Measurements from ENCODE around the gene HOXC5. TPM values are rescaled to one million over a fixed set of nuclear protein-coding genes. Genes with fewer than 3 reads are reported as not detected.

Gene HOXC5
- total RNA-seq, 1 experiment from 2014 or later = 5.0 TPM

GRCh38 chr12:54009171-54010052, 23.4 kb upstream of the HOXC5 start:
- Histone ChIP-seq H3K27ac (ENCODE audit: low read length) (peak overlapping the region; percentile 92), H3K9me3 (ENCODE audit: control insufficient read depth, insufficient read depth, low read depth, low read length) (no peaks in the 10 kb centered on the region), H3K4me1 (ENCODE audit: control insufficient read depth, insufficient read depth, low read length) (peaks cover 54% of the 10 kb centered on the region), H3K4me3 (ENCODE audit: low read depth in 2 of 2, low read length in 2 of 2) (peak overlapping the region; percentile 47 to 61), H3K27me3 (ENCODE audit: control insufficient read depth, insufficient read depth, low read length) (no peaks in the 10 kb centered on the region), H3K36me3 (ENCODE audit: control insufficient read depth, insufficient read depth, low read length) (no peaks in the 10 kb centered on the region)
- DNase-seq (ENCODE audit: low read depth, low spot score) = no peak
- CTCF ChIA-PET = interaction anchor here (0.7 to 1.5 kb wide), 8 partner anchors 12 to 263 kb away, joined by 3 to 9 read pairs (median 6); partner anchors contain the start of gene HOXC10
- POLR2A ChIA-PET = interaction anchor here (0.6 to 0.7 kb wide), 3 partner anchors 182 to 746 kb away, joined by 5 to 19 read pairs (median 17); no protein-coding TSS in a partner anchor
- no peak for ATAC-seq
- in situ Hi-C loops (cut with HindIII; ENCODE audit: low pct_unique_long_range_greater_than_20kb, low sequenced_read_pairs) (no loop called here), intact Hi-C loops (cut with micrococcal nuclease; ENCODE audit: unreplicated experiment) (no loop called here)
- TF ChIP-seq SIN3A (IDR thresholded peaks at IDR 0.05; ENCODE audit: borderline replicate concordance, insufficient read depth, low read depth, low read length) (0 out of 2 replicates have a peak, but pooled peaks have one; percentile 11), POLR2AphosphoS5 (IDR thresholded peaks at IDR 0.05; ENCODE audit: low read depth, low read length) (no peak; the same call in 1 of the 2 replicates), REST (IDR thresholded peaks at IDR 0.05; ENCODE audit: insufficient read depth in 1 of 2, low read depth in 2 of 2, low read length in 1 of 2) (no peak), TCF7L2 (IDR thresholded peaks at IDR 0.05; ENCODE audit: low read depth, low read length) (no peak)
- TF ChIP-seq, protein P1, sequence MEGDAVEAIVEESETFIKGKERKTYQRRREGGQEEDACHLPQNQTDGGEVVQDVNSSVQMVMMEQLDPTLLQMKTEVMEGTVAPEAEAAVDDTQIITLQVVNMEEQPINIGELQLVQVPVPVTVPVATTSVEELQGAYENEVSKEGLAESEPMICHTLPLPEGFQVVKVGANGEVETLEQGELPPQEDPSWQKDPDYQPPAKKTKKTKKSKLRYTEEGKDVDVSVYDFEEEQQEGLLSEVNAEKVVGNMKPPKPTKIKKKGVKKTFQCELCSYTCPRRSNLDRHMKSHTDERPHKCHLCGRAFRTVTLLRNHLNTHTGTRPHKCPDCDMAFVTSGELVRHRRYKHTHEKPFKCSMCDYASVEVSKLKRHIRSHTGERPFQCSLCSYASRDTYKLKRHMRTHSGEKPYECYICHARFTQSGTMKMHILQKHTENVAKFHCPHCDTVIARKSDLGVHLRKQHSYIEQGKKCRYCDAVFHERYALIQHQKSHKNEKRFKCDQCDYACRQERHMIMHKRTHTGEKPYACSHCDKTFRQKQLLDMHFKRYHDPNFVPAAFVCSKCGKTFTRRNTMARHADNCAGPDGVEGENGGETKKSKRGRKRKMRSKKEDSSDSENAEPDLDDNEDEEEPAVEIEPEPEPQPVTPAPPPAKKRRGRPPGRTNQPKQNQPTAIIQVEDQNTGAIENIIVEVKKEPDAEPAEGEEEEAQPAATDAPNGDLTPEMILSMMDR (IDR thresholded peaks at IDR 0.05) = no peak
- no TSS peak for BruUV-seq (replicated peaks)

GRCh38 chr12:54010053-54010971, 22.5 kb upstream of the HOXC5 start:
- CTCF ChIA-PET = no interaction called here
- Histone ChIP-seq H3K27me3 (ENCODE audit: control insufficient read depth, insufficient read depth, low read length) (no peaks in the 10 kb centered on the region), H3K36me3 (ENCODE audit: control insufficient read depth, insufficient read depth, low read length) (no peaks in the 10 kb centered on the region), H3K27ac (ENCODE audit: low read length) (peak overlapping the region; percentile 92), H3K4me3 (ENCODE audit: low read depth in 2 of 2, low read length in 2 of 2) (peak overlapping the region; percentile 47 to 61), H3K9me3 (ENCODE audit: control insufficient read depth, insufficient read depth, low read depth, low read length) (no peaks in the 10 kb centered on the region), H3K4me1 (ENCODE audit: control insufficient read depth, insufficient read depth, low read length) (peaks cover 54% of the 10 kb centered on the region)
- intact Hi-C loops (cut with micrococcal nuclease; ENCODE audit: unreplicated experiment) = no loop called here
- in situ Hi-C loops (cut with HindIII; ENCODE audit: low pct_unique_long_range_greater_than_20kb, low sequenced_read_pairs) = no loop called here
- TF ChIP-seq SIN3A (IDR thresholded peaks at IDR 0.05; ENCODE audit: borderline replicate concordance, insufficient read depth, low read depth, low read length) = no peak
- TF ChIP-seq TCF7L2 (IDR thresholded peaks at IDR 0.05; ENCODE audit: low read depth, low read length) = no peak
- TF ChIP-seq, protein P1 (IDR thresholded peaks at IDR 0.05) = no peak
- TF ChIP-seq REST (IDR thresholded peaks at IDR 0.05; ENCODE audit: insufficient read depth in 1 of 2, low read depth in 2 of 2, low read length in 1 of 2) = no peak
- TF ChIP-seq POLR2AphosphoS5 (IDR thresholded peaks at IDR 0.05; ENCODE audit: low read depth, low read length) = no peak
- ATAC-seq (no peak), DNase-seq (ENCODE audit: low read depth, low spot score) (no peak)
- POLR2A ChIA-PET = no interaction called here
- BruUV-seq (replicated peaks) = no TSS peak

Data from Panc1 (cell line).